Glomerular endothelial cell (primary cell): ENCODE results near the gene SIGMAR1. TPM values are rescaled to one million over a fixed set of nuclear protein-coding genes. Genes with fewer than 3 reads are reported as not detected.

Experiments used
- DNase-seq: peaks from one replicate; pipeline ENCODE4 v3.0.0-alpha.2; 2011; ENCODE audit warnings: low read depth, low spot score; ENCODE audit errors: extremely low read depth
- total RNA-seq: library from RNA; depleted of rRNA; stranded (reverse); fragments of >200 nt; gene quantifications from 2 replicates; pipeline ENCODE4 v1.2.3, GENCODE V29; 2015

Gene SIGMAR1
- 105 and 134 TPM in 2 replicates for total RNA-seq

DNA sequence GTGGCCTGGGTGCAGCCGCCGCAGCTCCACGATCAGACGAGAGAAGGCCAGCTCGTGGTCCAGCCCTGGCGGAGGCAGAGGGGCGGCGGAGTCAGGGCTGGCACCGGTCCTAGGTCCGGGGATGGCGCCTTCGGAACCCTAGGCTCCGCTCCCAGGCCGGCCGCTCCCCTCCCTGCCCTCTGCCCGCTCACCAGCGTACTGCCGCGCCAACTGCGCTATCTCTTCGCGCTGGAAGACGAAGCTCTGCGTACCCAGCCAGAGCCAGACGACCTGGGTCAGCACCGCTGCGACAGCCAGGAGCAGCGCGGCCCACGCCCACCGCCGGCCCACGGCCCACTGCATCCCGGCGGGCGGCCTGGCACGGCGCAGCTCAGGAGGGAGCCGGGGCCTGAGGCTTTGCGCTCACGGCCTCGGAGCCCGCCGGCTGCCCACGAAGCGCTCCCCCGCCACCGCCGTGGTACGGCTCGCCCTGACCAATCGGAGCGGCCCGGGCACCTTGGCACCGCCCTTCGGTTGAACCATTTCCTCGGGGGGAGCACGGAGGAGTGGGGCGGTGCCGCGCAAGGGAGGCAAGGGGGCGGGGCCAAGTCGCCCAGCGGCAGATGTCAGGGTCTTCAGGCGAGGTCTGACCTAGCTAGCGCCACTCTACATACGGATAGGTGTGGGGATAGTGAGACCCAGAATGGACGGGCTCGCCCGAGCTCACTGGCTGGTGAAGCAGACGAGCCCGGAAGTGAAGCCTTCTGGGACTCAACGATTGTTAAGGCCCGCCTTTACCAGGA lies at the start of gene SIGMAR1:
Gene SIGMAR1, minus strand, starts transcription at position 432 of the 782 bp plus-strand sequence. Its CDS starts 90 bp downstream, at position 342.
- DNase-seq = no peak

DNA sequence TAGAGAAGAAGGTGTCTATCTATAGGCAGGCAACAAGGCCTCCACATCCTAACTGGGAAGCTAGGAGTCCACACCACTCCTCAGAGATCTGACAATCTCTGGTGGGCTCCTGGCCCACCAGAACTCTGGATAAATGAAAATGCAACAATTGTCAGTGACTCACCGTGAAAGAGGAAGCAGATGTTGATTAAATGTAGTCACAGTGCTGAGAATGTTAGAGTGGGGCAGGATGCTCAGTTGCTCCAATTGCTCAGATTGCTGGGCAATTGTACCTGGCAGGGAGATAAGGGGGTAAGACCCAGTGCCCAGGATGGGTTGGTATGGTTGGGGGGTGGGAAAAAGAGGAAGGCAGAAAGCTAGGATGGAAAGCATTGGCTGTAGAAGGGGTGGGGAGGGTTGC lies 49.1 kb upstream of the SIGMAR1 start:
- no peak for DNase-seq

DNA sequence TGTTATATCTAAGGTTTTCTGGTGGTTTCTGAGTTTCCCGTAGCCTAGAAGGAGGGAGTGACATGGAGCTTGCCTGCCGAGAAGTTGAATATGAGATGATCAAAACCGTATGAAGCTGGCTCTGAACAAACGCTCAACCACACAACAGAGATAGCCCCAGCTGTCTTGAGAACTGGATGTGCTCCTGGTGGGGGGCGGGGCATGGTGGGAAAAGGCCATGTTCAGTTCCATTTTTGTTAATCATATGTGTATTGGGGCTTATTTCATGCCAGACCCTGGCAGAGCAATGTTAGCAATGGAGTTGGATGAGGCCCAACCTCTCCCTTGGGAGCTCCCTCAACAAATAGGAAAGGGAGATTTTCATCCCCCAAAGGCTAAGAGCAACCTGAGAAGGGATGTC lies 48.6 kb upstream of the SIGMAR1 start:
- no peak for DNase-seq

DNA sequence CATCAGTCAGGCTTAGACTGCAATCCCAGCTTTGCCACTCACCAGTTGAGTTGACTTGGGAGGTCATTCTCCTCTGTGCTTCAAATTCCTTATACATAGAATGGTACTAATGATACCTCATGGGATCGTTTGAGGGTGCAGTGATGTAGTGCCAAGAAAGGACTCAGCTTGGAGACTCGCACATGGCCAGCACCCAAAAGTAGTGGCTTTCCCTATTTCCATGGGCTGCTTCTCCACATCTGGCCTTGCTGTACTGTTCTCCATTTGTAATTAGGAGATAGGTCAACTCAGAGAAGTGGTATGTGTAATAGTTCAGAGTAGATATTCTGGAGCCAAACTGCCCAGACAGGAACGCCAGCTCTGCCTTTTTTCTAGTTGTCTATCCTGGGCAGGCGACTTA lies 48.0 kb upstream of the SIGMAR1 start:
- DNase-seq = no peak

DNA sequence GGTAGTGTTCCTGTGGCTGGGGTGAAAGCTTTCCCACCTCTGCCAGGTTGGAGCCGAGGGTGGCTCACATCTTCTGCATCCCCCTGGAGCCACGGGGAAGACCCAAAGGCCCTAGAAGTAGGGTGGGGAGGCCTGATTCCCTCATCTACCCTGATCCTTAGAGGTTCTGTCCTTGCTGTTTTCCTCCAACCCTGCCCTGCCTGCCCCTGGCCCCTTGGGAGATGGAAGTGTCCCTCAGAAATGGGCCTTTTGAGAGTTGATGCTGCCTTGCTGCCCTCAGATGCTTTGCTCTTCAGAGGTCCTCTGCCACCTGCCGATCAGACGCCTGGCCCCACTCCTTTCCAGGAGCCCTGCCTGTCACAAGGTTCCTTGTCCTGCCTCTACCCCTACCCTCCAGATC lies 47.2 kb upstream of the SIGMAR1 start:
- no peak for DNase-seq

DNA sequence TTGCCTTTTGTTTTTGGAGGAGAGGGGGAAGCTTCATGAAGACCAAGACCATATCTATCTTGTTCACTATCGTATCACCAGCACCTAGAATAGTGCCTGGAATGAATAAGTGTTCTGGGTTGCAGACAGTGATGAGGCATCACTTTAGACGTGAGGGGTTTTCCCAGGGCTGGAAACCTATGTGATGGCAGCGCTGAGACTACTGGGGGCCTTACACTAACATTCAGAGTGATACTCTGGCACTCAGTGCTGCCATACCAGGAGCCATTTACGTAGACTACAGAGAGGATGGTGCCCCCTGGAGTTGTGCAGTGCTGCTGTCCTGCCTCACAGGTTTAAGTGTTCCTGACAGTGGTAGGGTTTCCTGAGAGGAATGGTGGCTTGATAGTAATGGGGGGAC lies 46.6 kb upstream of the SIGMAR1 start:
- DNase-seq = no peak

DNA sequence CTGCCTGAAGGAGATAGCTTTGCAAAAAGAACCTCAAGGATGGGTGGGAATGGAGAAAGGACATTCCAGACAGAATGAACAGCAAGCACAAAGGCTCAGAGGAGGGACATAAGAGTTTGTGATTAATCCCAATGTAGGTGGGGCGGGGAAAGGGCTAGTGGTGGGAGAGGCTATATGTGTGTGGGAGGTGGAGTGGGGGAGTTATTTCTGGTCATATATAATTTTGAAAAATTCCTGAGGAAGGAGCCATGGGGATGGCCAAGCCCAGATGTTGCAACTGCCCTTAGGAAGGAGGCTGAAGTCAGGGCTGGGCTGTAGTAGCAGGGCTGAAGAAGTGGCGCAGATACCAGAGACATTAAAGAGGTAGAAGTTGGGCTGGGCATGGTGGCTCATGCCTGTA lies 38.3 kb upstream of the SIGMAR1 start:
- DNase-seq = no peak

DNA sequence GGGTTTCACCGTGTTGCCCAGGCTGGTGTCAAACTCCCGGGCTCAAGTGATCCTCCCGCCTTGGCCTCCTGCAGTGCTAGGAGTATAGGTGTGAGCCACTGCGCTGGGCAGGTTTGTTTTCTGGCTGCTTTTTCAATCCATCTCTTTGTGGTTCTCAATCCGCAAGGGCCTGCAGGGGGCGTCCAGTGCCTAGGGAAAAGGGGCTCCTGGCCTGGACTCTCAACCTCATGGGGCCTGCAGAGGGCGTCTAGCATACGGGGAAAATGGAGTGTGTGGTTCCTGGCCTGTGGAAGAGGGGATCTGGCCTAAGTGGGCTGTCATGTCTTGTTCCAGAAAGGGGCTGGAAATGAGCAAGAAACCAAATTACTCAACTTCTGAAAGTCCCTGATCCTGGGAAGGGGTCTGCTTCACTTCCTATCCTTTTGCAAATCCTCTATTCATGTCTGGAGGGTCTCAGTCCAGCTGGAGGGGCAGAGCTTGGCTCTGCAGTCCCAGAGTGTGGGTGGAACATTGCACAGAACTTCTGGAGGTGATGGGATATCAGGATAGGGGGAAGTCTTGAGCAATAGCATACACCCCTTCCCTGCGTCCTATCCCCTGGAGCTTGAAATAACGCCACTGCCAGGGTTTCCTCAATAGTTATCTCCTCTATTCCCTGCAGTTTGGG lies 37.6 kb upstream of the SIGMAR1 start:
- DNase-seq = peak; percentile 34

DNA sequence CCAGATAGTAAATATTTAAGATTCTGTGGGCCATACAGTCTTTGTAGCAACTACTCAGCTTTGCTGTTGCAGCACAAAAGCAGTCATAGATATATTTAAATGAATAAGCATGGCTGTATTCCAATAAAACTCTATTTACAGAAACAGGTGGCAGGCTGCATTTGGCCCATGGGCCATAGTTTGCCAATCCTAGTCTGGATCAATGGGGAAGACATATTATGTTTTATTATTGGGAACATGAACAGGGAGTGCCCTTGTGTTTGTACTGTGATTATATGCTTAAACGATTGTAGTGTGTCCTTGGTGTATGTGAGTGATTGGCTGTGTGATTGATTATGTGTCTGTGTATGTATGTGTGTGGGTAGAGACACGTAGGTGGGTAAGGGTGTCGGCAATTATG lies 36.9 kb upstream of the SIGMAR1 start:
- no peak for DNase-seq

DNA sequence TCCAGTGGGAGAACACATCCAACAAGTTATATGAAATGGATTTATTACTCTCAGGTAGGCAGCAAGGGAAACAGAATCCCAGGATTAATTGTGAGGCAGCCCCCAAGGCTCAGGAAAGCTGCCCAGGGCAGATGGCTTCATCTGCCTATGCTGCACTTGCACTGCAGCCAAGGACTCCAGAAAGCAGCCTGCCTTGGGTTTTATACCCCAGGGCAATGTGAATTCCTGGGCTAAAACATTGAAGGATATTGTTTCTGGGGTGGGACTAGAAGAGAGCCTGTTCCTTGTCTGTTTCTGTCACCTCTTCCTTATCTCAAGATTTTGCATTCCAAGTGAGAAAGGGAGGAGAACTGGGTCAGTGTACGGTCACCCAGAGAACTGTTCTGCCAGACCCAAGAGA lies 33.7 kb upstream of the SIGMAR1 start:
- no peak for DNase-seq

DNA sequence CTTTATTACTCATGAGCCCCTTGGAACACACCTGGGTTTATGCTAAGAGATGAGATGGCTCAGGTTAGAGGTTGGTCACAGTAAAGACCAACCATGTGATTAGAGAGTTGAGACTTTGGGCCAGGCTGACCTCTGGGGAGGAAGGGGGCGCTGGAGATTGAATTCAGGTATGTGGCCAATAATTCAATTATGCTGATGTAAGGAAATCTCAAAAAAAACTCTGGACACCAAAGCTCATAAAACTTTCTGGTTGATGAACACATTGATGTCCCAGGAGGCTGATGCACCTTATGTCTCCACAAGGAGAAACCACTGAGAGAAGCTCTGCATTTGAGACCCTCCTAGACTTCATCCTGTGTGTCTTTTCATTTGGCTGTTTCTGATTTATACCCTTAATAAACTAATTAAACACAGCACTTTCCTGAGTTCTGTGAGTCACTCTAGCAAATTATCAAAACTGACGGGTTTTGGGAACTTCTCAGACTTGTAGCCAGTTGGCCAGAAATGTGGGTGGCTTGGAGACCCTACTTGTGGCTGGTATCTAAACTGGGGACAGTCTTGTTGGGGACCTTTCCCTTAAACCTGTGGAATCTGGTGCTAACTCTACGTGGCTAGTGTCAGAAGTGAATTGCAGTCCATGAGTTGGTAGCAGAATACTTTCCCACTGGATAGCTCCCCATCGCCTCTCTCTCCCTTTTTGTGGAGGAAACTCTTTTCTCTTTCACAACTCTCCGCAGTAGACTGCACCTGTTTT lies 32.4 kb upstream of the SIGMAR1 start:
- no peak for DNase-seq

DNA sequence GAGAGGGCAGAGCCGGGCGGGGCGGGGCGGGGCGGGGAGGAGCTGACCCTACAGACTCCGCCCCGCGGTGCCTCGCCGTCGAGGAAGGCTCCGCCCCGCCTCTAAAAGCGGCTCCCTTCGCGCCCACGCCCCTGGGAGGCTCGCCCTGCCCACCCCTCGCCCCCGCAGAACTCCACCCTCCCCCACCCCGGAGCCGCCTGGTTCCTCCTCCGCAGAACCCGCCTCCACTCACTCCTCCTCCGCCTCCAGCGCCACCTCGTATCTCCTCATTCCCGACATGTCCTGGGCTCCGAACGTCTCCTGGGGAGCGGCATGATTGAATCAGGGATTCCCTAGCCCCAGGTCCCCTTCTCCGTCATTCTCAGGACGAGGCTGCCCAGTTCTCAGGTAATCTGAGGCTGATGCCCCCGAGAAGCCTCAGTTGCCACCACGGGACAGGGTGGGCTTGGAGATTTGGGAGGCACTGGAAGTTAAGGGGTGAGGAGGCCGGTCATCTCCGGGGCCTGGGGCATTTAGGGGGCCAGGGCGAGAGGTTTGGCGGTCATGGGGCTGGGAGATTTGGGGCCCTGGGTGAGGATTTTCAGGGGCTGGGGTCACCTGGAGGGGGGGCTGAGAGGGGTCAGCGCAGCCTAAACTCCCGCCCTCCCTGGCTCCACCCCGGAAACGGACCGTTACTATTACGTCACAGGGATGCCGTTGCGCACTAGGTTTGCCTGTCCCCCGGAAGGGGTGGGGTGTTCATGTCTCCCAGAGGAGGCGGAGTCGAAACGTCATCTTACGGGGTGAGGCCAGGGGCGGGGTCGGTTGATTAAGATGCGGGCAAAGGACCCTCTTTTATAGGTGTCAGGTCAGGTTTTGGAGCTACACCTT lies 28.0 kb upstream of the SIGMAR1 start:
- no peak for DNase-seq

DNA sequence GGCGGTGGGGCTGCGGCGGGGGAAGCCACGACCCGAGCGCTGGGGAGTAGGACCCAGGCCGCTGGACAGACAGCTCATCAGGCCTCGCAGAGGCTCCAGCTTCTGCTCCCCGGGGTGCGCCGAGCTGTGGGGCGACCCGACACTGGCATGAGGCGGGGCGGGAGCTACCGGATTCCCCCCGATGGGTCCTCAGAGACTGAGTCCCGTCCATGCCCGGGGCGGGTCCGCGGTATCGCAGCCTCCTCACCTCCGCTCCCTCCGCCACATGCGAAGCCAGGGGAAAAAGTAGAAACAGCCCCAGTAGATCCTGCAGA lies 27.4 kb upstream of the SIGMAR1 start:
- no peak for DNase-seq

DNA sequence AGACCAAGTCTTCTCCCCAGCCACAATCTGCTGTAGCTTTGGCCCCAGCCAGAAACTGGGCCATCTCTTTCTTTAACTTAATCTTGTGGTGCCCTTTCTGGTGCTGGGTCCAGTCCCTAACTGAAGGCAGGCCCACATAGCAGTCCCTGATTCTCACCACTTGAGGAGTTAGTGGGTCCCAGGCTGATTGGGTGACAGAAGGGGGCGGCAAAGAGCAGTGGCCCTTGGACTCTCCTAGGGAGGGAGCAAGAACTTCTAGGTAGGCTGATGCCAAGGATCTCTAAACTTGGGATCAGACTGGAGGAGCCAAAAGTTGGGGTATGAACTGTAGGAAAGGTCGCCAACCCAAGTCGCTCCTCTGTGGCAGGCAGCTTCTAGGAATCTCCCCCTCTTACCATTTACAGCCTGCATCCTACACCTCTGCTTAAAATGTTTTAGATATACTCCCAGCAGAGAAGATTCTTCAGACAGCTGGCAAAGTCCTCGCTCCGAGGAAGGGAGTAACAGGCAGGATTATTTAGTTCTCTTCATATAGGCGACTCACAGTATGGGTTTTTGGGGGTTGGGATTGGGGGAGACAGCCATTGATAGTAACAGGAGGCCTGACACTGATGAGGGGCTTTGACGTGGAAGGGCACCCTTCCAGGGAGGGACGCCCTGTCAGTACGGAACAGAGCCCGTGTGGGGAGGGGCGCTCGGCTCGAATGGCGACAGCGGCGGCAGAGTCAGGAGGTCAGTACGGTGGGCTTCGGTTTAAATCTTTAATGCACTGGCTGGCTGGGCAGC lies 26.9 kb upstream of the SIGMAR1 start:
- no peak for DNase-seq

DNA sequence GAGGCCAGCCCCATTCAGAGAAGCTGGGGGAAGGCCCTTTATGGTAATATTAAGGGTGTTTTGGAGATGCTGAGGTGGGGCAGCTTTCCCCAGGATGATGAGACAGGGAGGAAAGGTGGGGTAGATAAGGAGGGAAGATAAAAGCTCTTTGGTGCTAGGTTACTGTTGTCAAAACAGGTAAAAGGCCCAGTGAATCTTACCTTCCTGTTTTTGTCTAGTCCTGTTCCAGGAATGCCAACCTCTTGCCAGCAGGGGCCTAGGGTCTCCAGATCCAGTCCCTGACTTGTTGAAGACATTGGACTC lies 25.7 kb upstream of the SIGMAR1 start:
- DNase-seq = no peak

DNA sequence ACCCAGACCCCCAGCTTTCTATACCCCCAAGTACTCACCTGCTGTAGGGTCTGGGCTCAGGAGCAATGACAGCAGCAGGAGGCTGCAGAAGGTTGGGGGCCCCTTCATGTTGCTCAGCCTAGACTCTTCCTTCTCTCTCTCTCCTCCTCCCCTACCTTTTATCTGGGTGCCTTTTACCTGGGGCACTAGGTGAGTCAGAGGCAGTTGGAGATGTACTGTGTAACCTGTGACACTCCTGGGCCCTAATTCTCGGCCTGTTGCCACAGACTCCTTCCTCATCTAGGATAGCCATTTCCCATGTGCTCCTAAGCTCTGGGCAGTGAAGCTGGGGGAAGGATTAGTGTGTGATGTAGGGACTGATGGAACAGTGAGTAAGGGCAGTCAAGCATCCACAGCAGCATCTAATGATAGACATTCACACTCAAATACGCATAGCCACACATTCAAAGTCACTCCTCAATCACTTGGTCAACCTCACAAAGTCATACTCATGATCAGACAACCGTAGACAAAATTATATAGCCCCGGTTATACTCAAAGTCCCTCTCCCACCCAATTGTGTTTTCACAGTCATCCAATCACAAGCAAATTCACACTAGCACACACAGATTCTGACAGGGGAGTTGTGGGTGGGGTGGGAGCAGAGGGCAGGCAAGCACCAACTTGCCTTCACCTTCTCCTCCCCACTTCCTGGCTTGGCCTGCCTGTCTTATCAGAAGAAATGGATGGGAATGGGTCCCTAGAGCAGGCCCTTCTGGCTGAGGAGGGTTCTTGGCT lies 25.1 kb upstream of the SIGMAR1 start, which contains the start of gene CCL27:
Gene CCL27, minus strand, starts transcription at position 132 of the 777 bp plus-strand sequence. Its CDS starts 24 bp downstream, at position 108.
- DNase-seq = no peak

DNA sequence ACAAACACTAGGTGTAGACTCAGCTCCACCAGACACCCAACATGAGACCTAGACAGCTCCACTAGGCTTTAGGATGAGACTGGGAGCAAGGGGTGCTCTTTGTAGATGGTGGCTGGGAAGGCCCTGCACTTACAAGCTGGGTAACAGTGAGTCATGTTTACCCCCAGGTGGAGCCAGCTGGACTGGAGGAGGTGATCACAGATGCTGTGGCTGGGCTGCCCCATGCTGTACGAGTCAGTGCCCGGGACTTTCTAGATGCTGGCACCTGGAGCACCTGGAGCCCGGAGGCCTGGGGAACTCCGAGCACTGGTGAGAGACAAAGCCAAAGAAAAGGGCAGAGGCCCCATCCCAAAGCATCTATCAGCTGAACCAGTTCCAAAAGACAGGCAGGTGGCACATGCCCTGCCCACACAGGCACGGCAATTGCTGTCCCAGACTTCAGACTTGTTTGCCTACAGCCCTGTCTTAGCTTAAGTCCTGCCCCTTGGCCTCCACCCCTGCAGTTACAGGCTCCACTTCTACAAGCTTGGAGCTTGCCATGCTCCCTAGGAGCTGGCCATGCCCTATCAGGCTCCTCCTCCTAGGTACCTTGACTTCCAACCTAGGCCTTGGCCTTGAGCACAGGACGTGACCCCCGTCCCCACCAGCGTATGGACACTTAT lies 22.1 kb upstream of the SIGMAR1 start:
- DNase-seq = no peak

DNA sequence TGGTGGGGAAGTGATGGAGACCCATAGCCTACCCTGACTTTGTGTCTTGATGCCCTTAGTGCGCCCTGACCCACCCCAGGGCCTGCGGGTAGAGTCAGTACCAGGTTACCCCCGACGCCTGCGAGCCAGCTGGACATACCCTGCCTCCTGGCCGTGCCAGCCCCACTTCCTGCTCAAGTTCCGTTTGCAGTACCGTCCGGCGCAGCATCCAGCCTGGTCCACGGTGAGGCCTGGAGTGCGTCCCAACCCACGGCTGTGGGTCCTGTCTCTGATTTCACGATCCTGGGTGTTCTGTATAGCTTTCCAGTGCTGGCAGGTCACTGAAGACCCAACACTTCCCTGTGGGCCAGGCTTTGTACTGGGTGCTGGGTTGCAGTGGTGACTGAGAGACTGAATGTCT lies 20.9 kb upstream of the SIGMAR1 start:
- no peak for DNase-seq

DNA sequence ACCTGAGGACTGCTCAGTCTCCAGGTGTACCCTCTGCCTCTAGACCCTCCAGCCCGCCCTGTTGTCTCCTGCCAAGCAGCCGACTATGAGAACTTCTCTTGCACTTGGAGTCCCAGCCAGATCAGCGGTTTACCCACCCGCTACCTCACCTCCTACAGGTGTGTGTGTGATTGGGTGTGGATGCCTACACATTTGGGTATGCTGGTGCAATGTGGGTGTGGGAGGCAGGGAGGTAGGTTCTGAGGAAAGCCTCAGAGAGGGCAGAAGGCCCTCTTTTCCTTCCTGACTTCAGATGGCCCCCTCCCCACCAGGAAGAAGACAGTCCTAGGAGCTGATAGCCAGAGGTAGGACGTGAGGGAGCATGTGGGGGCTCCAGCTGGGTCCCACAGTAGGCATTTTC lies 19.4 kb upstream of the SIGMAR1 start:
- DNase-seq = no peak
